DOHH2 (cell line): ENCODE data around the gene POGLUT3.

Experiments
- H3F3A ChIP-seq: fragments of 200-600 bp; sonication (generic), shearing (Covaris generic); 2 replicates; pipeline ENCODE4 v1.6.0; 2016; ENCODE audit warnings: antibody characterized with exemption, mild to moderate bottlenecking; ENCODE audit not compliant: control insufficient read depth, insufficient read depth
- H3K27ac ChIP-seq: fragments of 200-600 bp; sonication (generic); 2 replicates; pipeline ENCODE4 v1.5.1; 2014; ENCODE audit warnings: low read depth, mild to moderate bottlenecking, low read length, moderate library complexity
- H3K27me3 ChIP-seq: fragments of 200-600 bp; sonication (generic); 2 replicates; pipeline ENCODE4 v1.6.1; 2014; ENCODE audit warnings: mild to moderate bottlenecking, low read length, mixed read lengths; ENCODE audit not compliant: control insufficient read depth
- H3K36me3 ChIP-seq: fragments of 200-600 bp; sonication (generic); 2 replicates; pipeline ENCODE4 v1.6.1; 2014; ENCODE audit warnings: mild to moderate bottlenecking, low read length, moderate library complexity, mixed read lengths; ENCODE audit not compliant: control insufficient read depth
- H3K4me1 ChIP-seq: fragments of 200-600 bp; sonication (generic); 2 replicates; pipeline ENCODE4 v1.6.1; 2014; ENCODE audit warnings: mild to moderate bottlenecking, low read length, mixed read lengths; ENCODE audit not compliant: control insufficient read depth
- H3K4me2 ChIP-seq: fragments of 200-600 bp; sonication (generic); 2 replicates; pipeline ENCODE4 v1.6.0; 2014; ENCODE audit warnings: mild to moderate bottlenecking, low read length, moderate library complexity
- H3K4me3 ChIP-seq: fragments of 200-600 bp; sonication (generic); 2 replicates; pipeline ENCODE4 v1.5.1; 2014; ENCODE audit warnings: mild to moderate bottlenecking, low read length, mixed read lengths
- H3K79me2 ChIP-seq: fragments of 200-600 bp; sonication (generic); 2 replicates; pipeline ENCODE4 v1.6.1; 2014; ENCODE audit warnings: mild to moderate bottlenecking, low read length, mixed read lengths; ENCODE audit not compliant: control insufficient read depth
- H3K9me2 ChIP-seq: fragments of 200-600 bp; sonication (generic); replicated peaks from 2 replicates; pipeline ENCODE4 v1.6.1; 2014; ENCODE audit warnings: mild to moderate bottlenecking, low read length, mixed read lengths; ENCODE audit not compliant: control insufficient read depth
- H3K9me3 ChIP-seq: fragments of 200-600 bp; sonication (generic); 2 replicates; pipeline ENCODE4 v1.6.1; 2014; ENCODE audit warnings: antibody characterized with exemption, low read length, mixed read lengths; ENCODE audit not compliant: control insufficient read depth, insufficient read depth
- H4K20me1 ChIP-seq: fragments of 200-600 bp; sonication (generic); 2 replicates; pipeline ENCODE4 v1.6.0; 2014; ENCODE audit warnings: low read depth, mild to moderate bottlenecking, antibody characterized with exemption, low read length, moderate library complexity; ENCODE audit not compliant: control insufficient read depth, insufficient read depth
- CTCF ChIP-seq: fragments of 200-600 bp; sonication (generic); IDR thresholded peaks from one replicate; pipeline ENCODE4 v1.5.1; 2014; ENCODE audit warnings: antibody characterized with exemption, mild to moderate bottlenecking, low read depth, low read length; ENCODE audit not compliant: poor library complexity, severe bottlenecking
- EZH2phosphoT487 ChIP-seq: fragments of 200-600 bp; sonication (generic); IDR thresholded peaks from 2 replicates; pipeline ENCODE4 v1.6.1; 2017; ENCODE audit warnings: borderline replicate concordance, mild to moderate bottlenecking, antibody characterized with exemption, low read length, moderate library complexity, mixed read lengths

The POGLUT3 gene

GRCh38 chr11:108494182-108494581, 4.0 kb downstream of the POGLUT3 start:
- no peaks in the 10 kb centered on the region for H3K79me2 ChIP-seq
- H3F3A ChIP-seq, result no peaks in the 10 kb centered on the region
- no peak overlapping the region for H3K4me2 ChIP-seq
- peaks cover 14% of the 10 kb centered on the region for H3K4me1 ChIP-seq
- TF ChIP-seq EZH2phosphoT487 (no peak), CTCF (no peak)
- no peaks in the 10 kb centered on the region for H3K9me2 ChIP-seq
- H3K36me3 ChIP-seq, result no peaks in the 10 kb centered on the region
- no peak overlapping the region for H3K4me3 ChIP-seq
- no peaks in the 10 kb centered on the region for H4K20me1 ChIP-seq
- H3K27ac ChIP-seq, result no peak overlapping the region
- H3K27me3 ChIP-seq, result peaks cover 11% of the 10 kb centered on the region
- H3K9me3 ChIP-seq, result no peaks in the 10 kb centered on the region

GRCh38 chr11:108491936-108492335, 6.2 kb downstream of the POGLUT3 start:
- TF ChIP-seq EZH2phosphoT487 (no peak), CTCF (no peak)
- Histone ChIP-seq H3K4me3 (no peak overlapping the region), H3K27ac (no peak overlapping the region), H3K9me3 (no peaks in the 10 kb centered on the region), H3K9me2 (no peaks in the 10 kb centered on the region), H3K79me2 (no peaks in the 10 kb centered on the region), H3K36me3 (no peaks in the 10 kb centered on the region), H3K4me1 (no peaks in the 10 kb centered on the region), H3K4me2 (no peak overlapping the region), H3K27me3 (0 out of 2 replicates have a peak, but pooled peaks cover 2% of the 10 kb centered on the region), H4K20me1 (no peaks in the 10 kb centered on the region), H3F3A (no peaks in the 10 kb centered on the region)

- no peak for TF ChIP-seq EZH2phosphoT487
- no peak for TF ChIP-seq CTCF
- Histone ChIP-seq H3K9me2 (no peaks in the 10 kb centered on the region), H3K9me3 (no peaks in the 10 kb centered on the region), H3K4me1 (no peaks in the 10 kb centered on the region), H3F3A (no peaks in the 10 kb centered on the region), H3K4me2 (no peak overlapping the region), H3K36me3 (no peaks in the 10 kb centered on the region), H3K79me2 (no peaks in the 10 kb centered on the region), H3K27me3 (no peaks in the 10 kb centered on the region), H3K27ac (no peak overlapping the region), H4K20me1 (no peaks in the 10 kb centered on the region), H3K4me3 (no peak overlapping the region)
Observed at GRCh38 chr11:108486828-108487227, 11.4 kb downstream of the POGLUT3 start.

- H3K27me3 ChIP-seq, result no peaks in the 10 kb centered on the region
- no peak overlapping the region for H3K27ac ChIP-seq
- no peaks in the 10 kb centered on the region for H3K4me1 ChIP-seq
- no peaks in the 10 kb centered on the region for H3K9me2 ChIP-seq
- no peak overlapping the region for H3K4me3 ChIP-seq
- H3K36me3 ChIP-seq, result no peaks in the 10 kb centered on the region
- H3K4me2 ChIP-seq, result no peak overlapping the region
- H3K9me3 ChIP-seq, result no peaks in the 10 kb centered on the region
- TF ChIP-seq EZH2phosphoT487 (no peak), CTCF (no peak)
- H3K79me2 ChIP-seq, result no peaks in the 10 kb centered on the region
- no peaks in the 10 kb centered on the region for H4K20me1 ChIP-seq
- no peaks in the 10 kb centered on the region for H3F3A ChIP-seq
Observed at GRCh38 chr11:108486331-108486730, 11.9 kb downstream of the POGLUT3 start.
